Measurements from ENCODE around the gene DPYD.

- TF ChIP-seq EZH2 (IDR thresholded peaks at IDR 0.05; ENCODE audit: borderline replicate concordance, low read length) (no peak), CTCF (conservative IDR thresholded peaks at IDR 0.05 in 1 of 2, IDR thresholded peaks at IDR 0.05 in 1 of 2; ENCODE audit: extremely low read depth in 1 of 2, insufficient read depth in 1 of 2, low read depth in 1 of 2, low read length in 2 of 2) (no peak)
These were observed 846.9 kb downstream of the DPYD start for GRCh38 chr1:97073936-97074335.

All from mammary epithelial cell (primary cell).